HG02571 (cell line): ENCODE data around the gene GSK3A.

Experiments used
- ATAC-seq: cut with Tn5 transposase; IDR thresholded peaks from one replicate; pipeline ENCODE4 v1.9.1; 2021; ENCODE audit warnings: mild to moderate bottlenecking, moderate library complexity; ENCODE audit not compliant: unreplicated experiment

GSK3A gene

GRCh38 chr19:42250666-42251531, 8.5 kb upstream of the GSK3A start:
- ATAC-seq, result no peak

- no peak for ATAC-seq
Observed at GRCh38 chr19:42250183-42250665, 7.8 kb upstream of the GSK3A start.

GRCh38 chr19:42249769-42250168, 7.4 kb upstream of the GSK3A start:
- no peak for ATAC-seq

GRCh38 chr19:42249149-42249750, 6.8 kb upstream of the GSK3A start:
- ATAC-seq, result no peak

GRCh38 chr19:42248270-42249148, 6.1 kb upstream of the GSK3A start:
- ATAC-seq, result no peak

- ATAC-seq, result no peak
Observed at GRCh38 chr19:42247640-42248199, 5.3 kb upstream of the GSK3A start.

- ATAC-seq, result no peak
Observed at GRCh38 chr19:42246922-42247639, 4.7 kb upstream of the GSK3A start.

- no peak for ATAC-seq
Observed at GRCh38 chr19:42246143-42246921, 3.9 kb upstream of the GSK3A start.

- no peak for ATAC-seq
Observed at GRCh38 chr19:42245231-42245630, 2.8 kb upstream of the GSK3A start.

- peak; percentile 27 for ATAC-seq
Observed at GRCh38 chr19:42244347-42245220, 2.2 kb upstream of the GSK3A start.

GRCh38 chr19:42242069-42242511, 312 bp downstream of the GSK3A start:
- ATAC-seq, result no peak

GRCh38 chr19:42241279-42241678, 1.1 kb downstream of the GSK3A start:
- no peak for ATAC-seq

- no peak for ATAC-seq
Observed at GRCh38 chr19:42239544-42240220, 2.7 kb downstream of the GSK3A start.

- no peak for ATAC-seq
Observed at GRCh38 chr19:42235181-42235580, 7.2 kb downstream of the GSK3A start.

GRCh38 chr19:42234364-42234763, 8.0 kb downstream of the GSK3A start:
- ATAC-seq, result no peak

GRCh38 chr19:42233678-42234292, 8.6 kb downstream of the GSK3A start:
- no peak for ATAC-seq

- no peak for ATAC-seq
Observed at GRCh38 chr19:42233106-42233505, 9.3 kb downstream of the GSK3A start.

- ATAC-seq, result no peak
Observed at GRCh38 chr19:42232435-42232834, 10.0 kb downstream of the GSK3A start.
